GM12892 (cell line): ENCODE measurements around the gene SIVA1.

Source experiments
- DNase-seq: peaks from one replicate; pipeline ENCODE4 v3.0.0; 2011; ENCODE audit not compliant: insufficient read length
- FAIRE-seq: peaks from 2 replicates; lab custom pipeline; 2011; peaks lifted over from hg19 to GRCh38; lab: Jason Lieb, UNC
- POLR2A ChIP-seq: IDR thresholded peaks from 2 replicates; pipeline ENCODE4 v1.6.1; 2011; ENCODE audit warnings: low read depth, low read length, control low read depth
- POLR2AphosphoS5 ChIP-seq: IDR thresholded peaks from 2 replicates; pipeline ENCODE4 v1.6.1; 2011; ENCODE audit warnings: low read depth, low read length, control low read depth
- TAF1 ChIP-seq: IDR thresholded peaks from 2 replicates; pipeline ENCODE4 v1.6.1; 2011; ENCODE audit warnings: low read depth, mild to moderate bottlenecking, control low read depth, low read length, borderline replicate concordance

The SIVA1 gene

DNA sequence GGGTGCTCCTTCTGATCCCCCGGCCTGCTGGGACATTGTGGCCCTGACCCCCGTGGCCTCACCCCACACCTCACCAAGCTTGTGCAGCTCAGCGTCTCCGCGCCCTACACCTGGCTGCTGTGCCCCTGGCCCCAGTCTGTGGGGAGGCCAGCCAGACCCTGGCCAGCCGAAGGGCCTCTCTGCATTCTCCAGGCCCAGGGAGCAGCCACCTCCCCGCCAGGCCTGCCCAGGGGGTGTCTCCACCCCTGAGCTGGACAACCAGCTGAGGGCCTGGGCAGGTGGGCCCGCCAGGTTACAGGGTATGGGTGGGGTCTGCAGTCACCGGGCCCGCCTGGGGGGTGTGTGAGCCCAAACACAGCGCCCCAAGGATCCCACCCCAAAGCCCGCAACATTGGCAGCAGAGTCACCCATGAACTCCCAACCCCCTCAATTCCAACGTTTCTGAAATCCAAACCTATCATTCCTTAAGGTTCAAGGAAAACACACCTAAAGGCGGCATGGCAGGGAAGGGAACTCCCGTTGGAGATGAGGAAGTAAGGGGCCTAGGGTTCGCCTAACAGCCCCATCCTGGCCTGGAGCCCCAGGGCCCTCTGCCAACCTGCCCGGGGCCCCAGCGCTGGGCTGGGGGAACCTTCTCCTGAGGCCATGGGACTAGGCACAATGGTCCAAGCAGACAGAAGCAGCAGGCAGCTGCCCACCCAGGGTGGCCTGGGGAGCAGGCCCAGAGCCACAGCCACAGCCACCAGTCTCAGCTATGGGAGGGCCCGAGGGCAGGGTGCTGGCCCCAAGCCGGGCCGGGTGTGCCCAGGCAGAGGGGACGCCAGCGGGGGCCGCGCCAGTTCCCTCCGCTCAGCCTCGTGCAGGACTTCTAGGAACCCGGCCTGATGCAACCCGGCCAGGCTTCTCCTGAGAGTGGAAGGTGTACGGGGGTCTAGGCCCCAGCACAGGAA lies 34.1 kb downstream of the SIVA1 start:
- TF ChIP-seq POLR2A: no peak
- TF ChIP-seq TAF1: no peak
- TF ChIP-seq POLR2AphosphoS5: no peak
- FAIRE-seq: no peak
- DNase-seq: no peak

DNA sequence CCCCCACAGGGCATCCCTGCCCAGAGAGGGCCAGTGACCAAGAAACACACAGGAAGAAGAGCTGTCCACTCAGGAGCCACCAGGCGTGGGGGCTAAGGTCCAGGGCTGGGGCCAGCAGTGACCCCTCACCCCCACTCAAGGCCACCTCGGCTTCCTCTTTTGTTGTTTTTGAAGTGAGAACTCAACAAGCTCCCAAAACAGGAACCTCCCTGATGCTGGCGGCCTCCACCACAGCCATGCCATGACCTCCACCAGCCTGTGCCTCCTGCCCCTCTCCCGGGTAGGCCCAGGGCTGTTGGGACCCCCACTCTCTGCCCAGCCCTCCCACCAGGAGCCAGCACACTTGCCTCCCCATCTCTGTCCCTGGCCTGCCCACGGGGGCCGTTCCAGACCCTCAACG lies 34.8 kb downstream of the SIVA1 start:
- TF ChIP-seq POLR2AphosphoS5: no peak
- no peak for TF ChIP-seq POLR2A
- TF ChIP-seq TAF1: no peak
- FAIRE-seq (no peak), DNase-seq (no peak)

DNA sequence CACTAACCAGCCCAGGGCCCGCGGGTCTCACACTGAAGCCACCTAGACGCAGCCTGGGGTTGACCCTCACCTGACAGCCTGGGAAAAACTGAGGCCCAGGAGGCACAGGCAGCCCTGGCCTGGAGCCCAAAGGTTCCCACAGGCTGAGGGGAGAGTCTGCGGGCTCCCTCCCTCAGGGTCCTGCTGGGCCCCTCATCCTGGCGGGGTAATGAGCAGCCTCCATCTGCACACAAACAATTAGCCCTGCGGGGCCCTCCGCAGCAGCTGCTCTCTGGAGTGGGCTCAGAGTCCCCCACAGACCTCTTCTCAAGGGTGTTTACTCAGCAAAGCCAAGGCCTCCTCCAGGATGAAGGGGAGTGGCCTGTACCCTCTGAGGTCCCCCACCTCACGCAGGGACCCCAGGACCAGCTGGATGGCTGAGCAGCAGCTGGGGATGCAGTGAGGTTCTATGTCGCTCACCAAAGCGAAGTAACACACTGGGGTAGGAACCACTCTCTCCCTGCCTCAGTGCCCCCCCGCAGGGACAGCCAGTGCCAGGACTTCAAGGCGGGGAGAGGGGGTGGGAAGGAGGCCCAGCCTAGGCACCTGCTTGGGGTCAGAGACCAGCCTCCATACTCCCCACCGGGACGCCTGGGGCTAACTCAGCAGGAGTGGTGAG lies 35.3 kb downstream of the SIVA1 start:
- FAIRE-seq (no peak), DNase-seq (no peak)
- TF ChIP-seq POLR2A (no peak), POLR2AphosphoS5 (no peak), TAF1 (no peak)

GRCh38 chr14:104788873-104789663 lies 36.1 kb downstream of the SIVA1 start:
- TF ChIP-seq POLR2A: no peak
- no peak for TF ChIP-seq POLR2AphosphoS5
- TF ChIP-seq TAF1: no peak
- DNase-seq: no peak
- FAIRE-seq: no peak

GRCh38 chr14:104789752-104790743 lies 37.1 kb downstream of the SIVA1 start:
- no peak for FAIRE-seq
- TF ChIP-seq POLR2AphosphoS5 (no peak), TAF1 (no peak), POLR2A (no peak)

DNA sequence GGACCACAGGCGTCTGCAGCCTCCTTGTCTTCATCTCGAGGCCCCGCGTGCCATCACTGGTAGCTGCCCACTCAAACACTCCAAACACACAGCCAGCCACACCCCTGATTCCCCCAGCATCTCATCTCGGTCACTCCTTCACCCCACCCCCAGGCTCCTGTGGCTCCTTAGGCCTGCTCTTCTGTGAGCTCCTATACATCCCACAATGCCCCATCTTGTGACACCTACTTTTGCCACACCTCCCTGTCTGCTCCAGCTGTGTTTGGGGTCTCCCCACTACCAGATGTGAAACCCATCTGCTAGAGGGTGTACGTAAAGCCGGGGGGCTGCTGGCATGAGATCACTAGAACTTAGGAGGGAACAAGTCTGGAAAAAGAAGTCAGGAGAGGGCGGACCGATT lies 38.5 kb downstream of the SIVA1 start:
- FAIRE-seq (no peak), DNase-seq (no peak)
- TF ChIP-seq POLR2AphosphoS5: no peak
- TF ChIP-seq TAF1: no peak

More at GRCh38 chr14:104789752-104790743, 37.1 kb downstream of the SIVA1 start:
- no peak for DNase-seq

DNA sequence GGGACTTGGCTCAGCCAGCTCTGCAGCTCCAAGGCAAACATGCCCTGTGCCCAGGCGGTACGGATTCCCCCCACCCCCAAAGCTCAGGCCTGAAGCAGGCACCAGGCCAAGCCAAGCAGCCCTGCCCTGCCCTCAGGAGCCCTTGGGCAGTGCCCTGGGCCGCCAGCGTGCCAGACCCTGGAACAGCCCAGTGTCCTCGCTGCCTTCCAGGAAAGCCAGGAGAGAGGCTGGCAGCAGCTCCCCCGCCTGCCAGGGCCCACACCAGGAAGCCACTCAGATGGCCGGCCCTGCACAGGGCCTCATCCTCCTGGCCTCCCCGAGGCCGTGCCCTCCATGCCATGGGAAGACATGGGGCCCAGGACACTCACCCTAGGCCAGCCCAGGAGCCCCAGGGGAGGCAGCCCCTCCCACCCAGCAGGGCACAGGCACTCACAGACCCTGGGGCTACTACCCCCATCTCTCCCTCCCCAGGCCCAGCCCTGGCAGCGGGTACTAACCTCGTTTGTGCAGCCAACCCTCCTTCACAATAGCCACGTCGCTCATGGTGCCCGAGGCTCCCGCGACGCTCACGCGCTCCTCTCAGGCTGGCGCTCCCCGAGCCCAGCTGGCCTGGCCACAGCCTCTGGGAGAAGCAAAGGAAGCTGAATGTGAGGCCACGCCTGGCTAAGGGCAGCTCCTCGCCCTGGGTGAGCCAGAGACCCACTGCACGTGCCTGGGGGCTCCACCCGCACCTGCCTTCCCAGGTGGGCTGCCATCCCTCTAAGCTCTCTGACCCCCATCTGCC lies 39.3 kb downstream of the SIVA1 start:
- FAIRE-seq: no peak
- TF ChIP-seq POLR2A (0 out of 2 replicates have a peak, but pooled peaks have one; percentile 0), POLR2AphosphoS5 (no peak), TAF1 (no peak)
- no peak for DNase-seq

GRCh38 chr14:104792945-104793702 lies 40.2 kb downstream of the SIVA1 start:
- TF ChIP-seq TAF1 (no peak), POLR2AphosphoS5 (no peak), POLR2A (no peak)
- DNase-seq (no peak), FAIRE-seq (no peak)

- FAIRE-seq (no peak), DNase-seq (no peak)
- TF ChIP-seq TAF1: no peak
- no peak for TF ChIP-seq POLR2A
- TF ChIP-seq POLR2AphosphoS5: no peak
Measured at GRCh38 chr14:104793703-104793959, 40.7 kb downstream of the SIVA1 start.

DNA sequence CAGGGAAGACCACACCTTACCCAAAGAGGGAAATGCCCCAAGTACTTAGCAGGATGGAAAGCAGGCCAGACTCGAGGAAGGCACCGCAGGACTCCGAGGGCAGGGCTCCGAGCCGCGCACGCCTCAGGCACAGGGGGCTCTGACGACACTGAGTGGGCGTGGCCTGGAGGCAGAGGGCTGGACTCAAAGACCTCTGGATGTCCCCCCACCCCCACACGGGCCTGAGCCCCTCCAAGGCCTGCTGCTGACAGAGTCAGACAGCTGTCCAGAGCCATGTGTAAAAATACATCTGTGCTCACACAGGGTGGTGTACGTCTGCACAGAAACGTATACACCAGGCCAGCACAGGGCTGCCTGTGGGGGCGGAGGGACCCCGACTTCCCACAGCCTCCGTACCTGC lies 41.2 kb downstream of the SIVA1 start:
- peak; percentile 61 for FAIRE-seq
- no peak for DNase-seq
- TF ChIP-seq POLR2AphosphoS5 (no peak), TAF1 (no peak), POLR2A (no peak)
